Coronary artery (tissue), 2 donors: ENCODE measurements around the gene NRDE2.
A peak's percentile ranks its signal among the peaks of the same experiment; 100 is the strongest.

Experiments
- DNase-seq: peaks from one replicate; pipeline ENCODE4 v3.0.0-alpha.2; 2017; ENCODE audit warnings: low spot score
- H3K27ac ChIP-seq, 2 donors: fragments of 200-600 bp; sonication (generic); one replicate each; pipeline ENCODE4 v1.5.1; 2016 to 2019
- H3K4me3 ChIP-seq: fragments of 200-600 bp; sonication (generic); 2 replicates; pipeline ENCODE4 v1.5.1; 2016; ENCODE audit warnings: mild to moderate bottlenecking, moderate library complexity
- CTCF ChIP-seq: fragments of 200-600 bp; sonication (generic); IDR thresholded peaks from one replicate; pipeline ENCODE4 v1.5.1; 2019; ENCODE audit warnings: antibody characterized with exemption

The NRDE2 gene

GRCh38 chr14:90274019-90274418 lies 57.7 kb downstream of the NRDE2 start:
- DNase-seq: no peak
- no peak for TF ChIP-seq CTCF
- Histone ChIP-seq H3K27ac (peak overlapping the region; percentile 17 to 74), H3K4me3 (no peak overlapping the region)

GRCh38 chr14:90273532-90273931 lies 58.2 kb downstream of the NRDE2 start:
- Histone ChIP-seq H3K4me3 (no peak overlapping the region), H3K27ac (peak overlapping the region; percentile 17 to 74)
- no peak for TF ChIP-seq CTCF
- DNase-seq: no peak

GRCh38 chr14:90272523-90272922 lies 59.2 kb downstream of the NRDE2 start:
- TF ChIP-seq CTCF: no peak
- no peak for DNase-seq

GRCh38 chr14:90268420-90268819 lies 63.3 kb downstream of the NRDE2 start:
- no peak for TF ChIP-seq CTCF
- DNase-seq: no peak
- H3K27ac ChIP-seq: no peak overlapping the region
- H3K4me3 ChIP-seq: no peak overlapping the region

More at GRCh38 chr14:90272523-90272922, 59.2 kb downstream of the NRDE2 start:
- Histone ChIP-seq H3K27ac (no peak overlapping the region), H3K4me3 (no peak overlapping the region)

GRCh38 chr14:90266441-90267154 lies 65.1 kb downstream of the NRDE2 start:
- Histone ChIP-seq H3K4me3 (no peak overlapping the region), H3K27ac (no peak overlapping the region)
- DNase-seq: no peak
- TF ChIP-seq CTCF: no peak

- Histone ChIP-seq H3K27ac (no peak overlapping the region), H3K4me3 (no peak overlapping the region)
- no peak for DNase-seq
- no peak for TF ChIP-seq CTCF
These were observed 67.8 kb downstream of the NRDE2 start for GRCh38 chr14:90263748-90264449.
